HG02571 (cell line): ENCODE results near the gene DDI1.
"Not testable (repeated sequence)": the region's sequence is repeated elsewhere in the genome, so short reads cannot be mapped to it uniquely, and the experiment has no call there.

Experiments
- ATAC-seq: cut with Tn5 transposase; IDR thresholded peaks from one replicate; pipeline ENCODE4 v1.9.1; 2021; ENCODE audit warnings: mild to moderate bottlenecking, moderate library complexity; ENCODE audit not compliant: unreplicated experiment

DDI1 gene

GRCh38 chr11:104036995-104037394 is 555 bp downstream of the DDI1 start:
- ATAC-seq: no peak

GRCh38 chr11:104041792-104042191 is 5.4 kb downstream of the DDI1 start:
- ATAC-seq: no peak

- ATAC-seq: no peak
These were observed 6.7 kb downstream of the DDI1 start for GRCh38 chr11:104043142-104043541.

GRCh38 chr11:104043678-104044239 is 7.3 kb downstream of the DDI1 start:
- no peak for ATAC-seq

- ATAC-seq: no peak
These were observed 9.9 kb downstream of the DDI1 start for GRCh38 chr11:104046331-104046730.

GRCh38 chr11:104046858-104047257 is 10.4 kb downstream of the DDI1 start:
- ATAC-seq: not testable (repeated sequence)

- no peak for ATAC-seq
These were observed 12.7 kb downstream of the DDI1 start for GRCh38 chr11:104049116-104049515.

GRCh38 chr11:104051778-104052177 is 15.3 kb downstream of the DDI1 start:
- no peak for ATAC-seq

- ATAC-seq: no peak
These were observed 17.5 kb downstream of the DDI1 start for GRCh38 chr11:104053743-104054478.

- no peak for ATAC-seq
These were observed 18.6 kb downstream of the DDI1 start for GRCh38 chr11:104054911-104055529.

- ATAC-seq: no peak
These were observed 19.2 kb downstream of the DDI1 start for GRCh38 chr11:104055596-104055995.

- ATAC-seq: no peak
These were observed 21.5 kb downstream of the DDI1 start for GRCh38 chr11:104057908-104058307.

- no peak for ATAC-seq
These were observed 22.2 kb downstream of the DDI1 start for GRCh38 chr11:104058680-104059079.

GRCh38 chr11:104060004-104060794 is 23.8 kb downstream of the DDI1 start:
- no peak for ATAC-seq

GRCh38 chr11:104060820-104061219 is 24.4 kb downstream of the DDI1 start:
- ATAC-seq: no peak

- no peak for ATAC-seq
These were observed 25.5 kb downstream of the DDI1 start for GRCh38 chr11:104061853-104062521.

- no peak for ATAC-seq
These were observed 27.7 kb downstream of the DDI1 start for GRCh38 chr11:104064034-104064630.

GRCh38 chr11:104067534-104067933 is 31.1 kb downstream of the DDI1 start:
- no peak for ATAC-seq

GRCh38 chr11:104073950-104074705 is 37.7 kb downstream of the DDI1 start:
- peak; percentile 86 for ATAC-seq

- ATAC-seq: no peak
These were observed 38.7 kb downstream of the DDI1 start for GRCh38 chr11:104075091-104075490.
